ENCODE results near the gene NRXN3. TPM values are rescaled to one million over a fixed set of nuclear protein-coding genes. Genes with fewer than 3 reads are reported as not detected.

NRXN3 gene
- polyA plus RNA-seq, 1 of the 3 experiments (the other 2 are of a cell fraction): 1.6 TPM

- POLR2A ChIA-PET: no interaction called here
- Histone ChIP-seq H3K79me2 (ENCODE audit: insufficient read depth) (no peaks in the 10 kb centered on the region), H3K9me2 (no peaks in the 10 kb centered on the region), H3K4me1 (ENCODE audit: control insufficient read depth in 1 of 2, insufficient read depth in 2 of 2, low read depth in 1 of 2, low read length in 1 of 2) (no peaks in the 10 kb centered on the region), H3K4me2 (no peak overlapping the region), H3K36me3 (replicated peaks in 1 of 2; ENCODE audit: control insufficient read depth in 1 of 2, insufficient read depth in 2 of 2, low read length in 1 of 2) (no peaks in the 10 kb centered on the region), H2AFZ (ENCODE audit: low read depth) (no peak overlapping the region), H3F3A (replicated peaks; ENCODE audit: insufficient read depth) (peaks cover 3% of the 10 kb centered on the region), H3K9me3 (no peaks in the 10 kb centered on the region), H4K20me1 (ENCODE audit: insufficient read depth) (no peaks in the 10 kb centered on the region), H3K9ac (no peak overlapping the region), H3K27me3 (ENCODE audit: insufficient read depth) (no peaks in the 10 kb centered on the region), H3K4me3 (ENCODE audit: low read depth in 2 of 2, low read length in 1 of 2) (no peak overlapping the region), H3K27ac (ENCODE audit: low read depth in 2 of 2, low read length in 1 of 2) (no peak overlapping the region)
- no peak for DNase-seq
- 96% methylated on average over 2 of the region's 2 CpGs for WGBS (ENCODE audit: low lambda C conversion rate)
- CTCF ChIA-PET: interaction anchor here (1.1 to 5.2 kb wide), 3 partner anchors 12 to 45 kb away, joined by 3 to 28 read pairs (median 15); no protein-coding TSS in a partner anchor
- TF ChIP-seq, protein P1, sequence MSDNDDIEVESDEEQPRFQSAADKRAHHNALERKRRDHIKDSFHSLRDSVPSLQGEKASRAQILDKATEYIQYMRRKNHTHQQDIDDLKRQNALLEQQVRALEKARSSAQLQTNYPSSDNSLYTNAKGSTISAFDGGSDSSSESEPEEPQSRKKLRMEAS (IDR thresholded peaks at IDR 0.05; ENCODE audit: low read depth): no peak
- no peak for TF ChIP-seq RXRA (IDR thresholded peaks at IDR 0.05; ENCODE audit: borderline replicate concordance, low read depth)
- no peak for TF ChIP-seq FOSL2 (IDR thresholded peaks at IDR 0.05; ENCODE audit: borderline replicate concordance, low read depth)
- TF ChIP-seq YY1 (IDR thresholded peaks at IDR 0.05; ENCODE audit: low read depth): no peak
- no peak for TF ChIP-seq SMC3 (IDR thresholded peaks at IDR 0.05; ENCODE audit: low read depth, low read length)
Observed at GRCh38 chr14:78947681-78948080, 777.5 kb downstream of the NRXN3 start.

- Histone ChIP-seq H3K79me2 (ENCODE audit: insufficient read depth) (no peaks in the 10 kb centered on the region), H3K9me2 (no peaks in the 10 kb centered on the region), H3F3A (replicated peaks; ENCODE audit: insufficient read depth) (peaks cover 3% of the 10 kb centered on the region), H3K27me3 (ENCODE audit: insufficient read depth) (no peaks in the 10 kb centered on the region), H3K27ac (ENCODE audit: low read depth in 2 of 2, low read length in 1 of 2) (peak overlapping the region in 1 of 2 experiments; percentile 9; a peak in 1 of 4 replicates), H3K4me2 (0 out of 2 replicates have a peak overlapping the region, but pooled peaks have one; percentile 17), H3K9me3 (no peaks in the 10 kb centered on the region), H4K20me1 (ENCODE audit: insufficient read depth) (no peaks in the 10 kb centered on the region), H3K4me3 (ENCODE audit: low read depth in 2 of 2, low read length in 1 of 2) (no peak overlapping the region), H2AFZ (ENCODE audit: low read depth) (peak overlapping the region; percentile 15; the same call in 1 of the 2 replicates), H3K4me1 (ENCODE audit: control insufficient read depth in 1 of 2, insufficient read depth in 2 of 2, low read depth in 1 of 2, low read length in 1 of 2) (no peaks in the 10 kb centered on the region), H3K36me3 (replicated peaks in 1 of 2; ENCODE audit: control insufficient read depth in 1 of 2, insufficient read depth in 2 of 2, low read length in 1 of 2) (no peaks in the 10 kb centered on the region), H3K9ac (no peak overlapping the region)
- DNase-seq: no peak
- 12% methylated on average over 3 of the region's 3 CpGs for WGBS (ENCODE audit: low lambda C conversion rate)
- ChIA-PET POLR2A (no interaction called here), CTCF (interaction anchor here (0.9 to 3.5 kb wide), 3 partner anchors 9 to 40 kb away, joined by 3 to 20 read pairs (median 3); no protein-coding TSS in a partner anchor)
- TF ChIP-seq ELF1 (IDR thresholded peaks at IDR 0.05) (no peak), NRF1 (IDR thresholded peaks at IDR 0.05; ENCODE audit: low read depth, low read length) (no peak), FOXM1 (IDR thresholded peaks at IDR 0.05; ENCODE audit: low read depth) (no peak), POLR2AphosphoS5 (IDR thresholded peaks at IDR 0.05; ENCODE audit: low read depth, low read length) (no peak), JUND (IDR thresholded peaks at IDR 0.05) (peak; percentile 55; the same call in 1 of the 2 replicates), FOXJ3 (CRISPR knock-in tag; IDR thresholded peaks at IDR 0.05) (no peak), SIN3A (IDR thresholded peaks at IDR 0.05; ENCODE audit: borderline replicate concordance, low read depth, low read length) (no peak), TCF12 (IDR thresholded peaks at IDR 0.05) (peak; percentile 46), RCOR1 (IDR thresholded peaks at IDR 0.05; ENCODE audit: low read length) (no peak), USF1 (IDR thresholded peaks at IDR 0.05; ENCODE audit: borderline replicate concordance, low read depth) (no peak), CHD2 (IDR thresholded peaks at IDR 0.05; ENCODE audit: low read length, partially characterized antibody) (no peak), PBX3 (IDR thresholded peaks at IDR 0.05) (peak; percentile 70), YY1 (IDR thresholded peaks at IDR 0.05; ENCODE audit: low read depth) (no peak), GATA2 (CRISPR knock-in tag; IDR thresholded peaks at IDR 0.05) (no peak), MEF2A (IDR thresholded peaks at IDR 0.05; ENCODE audit: borderline replicate concordance, low read depth) (no peak), RXRA (IDR thresholded peaks at IDR 0.05; ENCODE audit: borderline replicate concordance, low read depth) (no peak), MXI1 (IDR thresholded peaks at IDR 0.05; ENCODE audit: low read depth, low read length) (no peak)
- TF ChIP-seq, protein P2, sequence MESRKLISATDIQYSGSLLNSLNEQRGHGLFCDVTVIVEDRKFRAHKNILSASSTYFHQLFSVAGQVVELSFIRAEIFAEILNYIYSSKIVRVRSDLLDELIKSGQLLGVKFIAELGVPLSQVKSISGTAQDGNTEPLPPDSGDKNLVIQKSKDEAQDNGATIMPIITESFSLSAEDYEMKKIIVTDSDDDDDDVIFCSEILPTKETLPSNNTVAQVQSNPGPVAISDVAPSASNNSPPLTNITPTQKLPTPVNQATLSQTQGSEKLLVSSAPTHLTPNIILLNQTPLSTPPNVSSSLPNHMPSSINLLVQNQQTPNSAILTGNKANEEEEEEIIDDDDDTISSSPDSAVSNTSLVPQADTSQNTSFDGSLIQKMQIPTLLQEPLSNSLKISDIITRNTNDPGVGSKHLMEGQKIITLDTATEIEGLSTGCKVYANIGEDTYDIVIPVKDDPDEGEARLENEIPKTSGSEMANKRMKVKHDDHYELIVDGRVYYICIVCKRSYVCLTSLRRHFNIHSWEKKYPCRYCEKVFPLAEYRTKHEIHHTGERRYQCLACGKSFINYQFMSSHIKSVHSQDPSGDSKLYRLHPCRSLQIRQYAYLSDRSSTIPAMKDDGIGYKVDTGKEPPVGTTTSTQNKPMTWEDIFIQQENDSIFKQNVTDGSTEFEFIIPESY (IDR thresholded peaks at IDR 0.05; ENCODE audit: borderline replicate concordance, low read depth): no peak
- TF ChIP-seq, protein P3, sequence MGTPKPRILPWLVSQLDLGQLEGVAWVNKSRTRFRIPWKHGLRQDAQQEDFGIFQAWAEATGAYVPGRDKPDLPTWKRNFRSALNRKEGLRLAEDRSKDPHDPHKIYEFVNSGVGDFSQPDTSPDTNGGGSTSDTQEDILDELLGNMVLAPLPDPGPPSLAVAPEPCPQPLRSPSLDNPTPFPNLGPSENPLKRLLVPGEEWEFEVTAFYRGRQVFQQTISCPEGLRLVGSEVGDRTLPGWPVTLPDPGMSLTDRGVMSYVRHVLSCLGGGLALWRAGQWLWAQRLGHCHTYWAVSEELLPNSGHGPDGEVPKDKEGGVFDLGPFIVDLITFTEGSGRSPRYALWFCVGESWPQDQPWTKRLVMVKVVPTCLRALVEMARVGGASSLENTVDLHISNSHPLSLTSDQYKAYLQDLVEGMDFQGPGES (IDR thresholded peaks at IDR 0.05; ENCODE audit: low read depth, low read length): no peak
Observed at GRCh38 chr14:78950649-78951048, 780.5 kb downstream of the NRXN3 start.

Measured in SK-N-SH (cell line).